Measurements from ENCODE around the gene CD177. TPM values are rescaled to one million over a fixed set of nuclear protein-coding genes. Genes with fewer than 3 reads are reported as not detected.
"Not testable (repeated sequence)": the region's sequence is repeated elsewhere in the genome, so short reads cannot be mapped to it uniquely, and the experiment has no call there.

CD177 gene
- total RNA-seq, 4 donors from 2014 or later: 0.24 to 1.3 (median 1.1) TPM; not detected in 1

DNA sequence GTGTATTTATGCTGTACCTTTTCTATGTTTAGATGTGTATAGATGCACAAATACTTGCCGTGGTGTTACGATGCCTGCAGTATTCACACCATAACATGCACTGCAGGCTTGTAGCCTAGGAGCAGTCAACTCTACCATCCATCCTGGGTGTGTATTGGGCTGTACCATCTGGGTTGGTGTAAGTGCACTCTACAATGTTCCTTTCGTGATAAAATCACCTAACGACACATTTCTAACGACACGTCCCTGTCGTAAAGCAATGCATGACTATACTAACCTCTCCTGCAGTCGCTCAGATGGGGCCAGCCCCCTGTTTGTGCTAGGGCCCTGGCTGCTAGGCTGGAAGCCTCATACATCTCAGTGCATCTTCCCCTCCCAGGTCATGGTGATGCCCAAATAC is 18.4 kb downstream of the CD177 start:
- Histone ChIP-seq H3K9me3 (no peaks in the 10 kb centered on the region), H3K4me1 (no peaks in the 10 kb centered on the region), H3K27me3 (no peaks in the 10 kb centered on the region), H3K4me3 (no peak overlapping the region), H3K36me3 (no peaks in the 10 kb centered on the region), H3K27ac (no peak overlapping the region)
- TF ChIP-seq POLR2A (IDR thresholded peaks at IDR 0.05): no peak
- TF ChIP-seq, protein P1, sequence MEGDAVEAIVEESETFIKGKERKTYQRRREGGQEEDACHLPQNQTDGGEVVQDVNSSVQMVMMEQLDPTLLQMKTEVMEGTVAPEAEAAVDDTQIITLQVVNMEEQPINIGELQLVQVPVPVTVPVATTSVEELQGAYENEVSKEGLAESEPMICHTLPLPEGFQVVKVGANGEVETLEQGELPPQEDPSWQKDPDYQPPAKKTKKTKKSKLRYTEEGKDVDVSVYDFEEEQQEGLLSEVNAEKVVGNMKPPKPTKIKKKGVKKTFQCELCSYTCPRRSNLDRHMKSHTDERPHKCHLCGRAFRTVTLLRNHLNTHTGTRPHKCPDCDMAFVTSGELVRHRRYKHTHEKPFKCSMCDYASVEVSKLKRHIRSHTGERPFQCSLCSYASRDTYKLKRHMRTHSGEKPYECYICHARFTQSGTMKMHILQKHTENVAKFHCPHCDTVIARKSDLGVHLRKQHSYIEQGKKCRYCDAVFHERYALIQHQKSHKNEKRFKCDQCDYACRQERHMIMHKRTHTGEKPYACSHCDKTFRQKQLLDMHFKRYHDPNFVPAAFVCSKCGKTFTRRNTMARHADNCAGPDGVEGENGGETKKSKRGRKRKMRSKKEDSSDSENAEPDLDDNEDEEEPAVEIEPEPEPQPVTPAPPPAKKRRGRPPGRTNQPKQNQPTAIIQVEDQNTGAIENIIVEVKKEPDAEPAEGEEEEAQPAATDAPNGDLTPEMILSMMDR (IDR thresholded peaks at IDR 0.05): no peak
- intact Hi-C loops (cut with DNase I; ENCODE audit: low total_unique reads): no loop called here
- no peak for DNase-seq

DNA sequence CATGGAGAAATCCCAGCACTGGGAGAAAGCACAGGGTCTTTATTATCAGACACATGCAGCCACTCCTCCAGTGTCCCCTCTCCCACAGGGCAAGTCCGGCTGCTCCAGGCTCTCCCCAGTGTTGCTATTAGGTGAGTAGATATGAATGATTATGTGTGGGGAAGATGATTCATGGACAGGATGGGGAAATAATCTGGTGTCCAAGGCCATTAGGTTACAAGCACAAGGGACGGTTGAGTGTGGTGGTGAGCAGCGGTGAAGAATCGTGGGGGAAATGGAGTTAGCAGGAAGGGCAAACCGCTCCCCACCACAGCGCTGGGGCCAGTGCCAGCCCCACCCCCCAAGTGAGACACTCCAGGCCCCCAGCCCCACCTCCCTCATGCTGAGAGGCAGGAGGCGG is 19.0 kb downstream of the CD177 start:
- no peaks in the 10 kb centered on the region for H3K36me3 ChIP-seq
- intact Hi-C loops (cut with DNase I; ENCODE audit: low total_unique reads): no loop called here
- TF ChIP-seq, protein P1 (IDR thresholded peaks at IDR 0.05): no peak
- no peak for TF ChIP-seq POLR2A (IDR thresholded peaks at IDR 0.05)
- no peaks in the 10 kb centered on the region for H3K4me1 ChIP-seq
- no peak overlapping the region for H3K4me3 ChIP-seq
- H3K27me3 ChIP-seq: no peaks in the 10 kb centered on the region
- no peak for DNase-seq
- H3K9me3 ChIP-seq: no peaks in the 10 kb centered on the region
- H3K27ac ChIP-seq: no peak overlapping the region

DNA sequence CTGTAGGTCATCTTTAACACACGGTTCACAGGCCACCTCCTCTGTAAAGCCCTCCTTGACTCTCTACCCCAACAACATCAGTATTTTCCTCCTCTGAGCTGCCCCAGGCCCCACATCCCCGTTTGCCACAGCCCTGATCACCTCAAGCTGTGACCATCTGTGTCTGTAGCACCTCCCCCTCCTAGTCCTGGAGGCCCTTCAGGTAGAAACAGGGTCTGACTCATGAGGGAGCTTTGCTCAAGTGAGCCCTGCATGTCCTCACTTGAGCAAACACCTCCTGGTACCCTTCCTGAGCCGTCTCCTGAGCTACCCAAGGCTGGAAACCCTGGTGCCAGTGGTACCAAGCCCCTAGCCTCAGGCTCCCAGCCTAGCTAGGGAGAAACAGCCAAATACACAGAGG is 24.1 kb downstream of the CD177 start:
- intact Hi-C loops (cut with DNase I; ENCODE audit: low total_unique reads); H3K4me3 ChIP-seq; DNase-seq; H3K27me3 ChIP-seq; H3K9me3 ChIP-seq; H3K4me1 ChIP-seq; H3K27ac ChIP-seq; H3K36me3 ChIP-seq: not testable (repeated sequence)

DNA sequence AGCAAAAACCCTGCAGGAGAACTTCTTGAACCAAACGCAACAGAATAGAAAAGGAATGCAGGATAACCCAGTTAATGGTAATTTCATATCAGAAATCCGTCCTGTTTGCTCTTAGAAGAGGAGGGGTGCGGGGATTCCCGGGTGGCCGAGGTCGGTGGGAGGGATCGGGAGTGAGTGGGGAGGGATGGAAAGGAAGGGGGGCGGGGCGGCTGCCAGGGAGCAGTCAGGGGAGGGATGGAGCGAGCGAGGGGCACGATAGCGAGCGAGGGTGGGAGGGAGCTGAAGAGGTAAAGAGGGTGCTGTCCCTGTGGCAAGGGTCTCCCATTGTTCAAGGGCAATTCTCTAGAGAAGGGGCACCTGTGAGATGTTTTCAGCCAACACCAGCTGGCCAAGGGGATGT is 26.5 kb downstream of the CD177 start:
- Histone ChIP-seq H3K4me3 (no peak overlapping the region), H3K9me3 (no peaks in the 10 kb centered on the region), H3K27ac (no peak overlapping the region), H3K27me3 (no peaks in the 10 kb centered on the region), H3K4me1 (no peaks in the 10 kb centered on the region), H3K36me3 (no peaks in the 10 kb centered on the region)
- TF ChIP-seq POLR2A (IDR thresholded peaks at IDR 0.05): no peak
- TF ChIP-seq, protein P1 (IDR thresholded peaks at IDR 0.05): no peak
- DNase-seq: no peak
- intact Hi-C loops (cut with DNase I; ENCODE audit: low total_unique reads): no loop called here

DNA sequence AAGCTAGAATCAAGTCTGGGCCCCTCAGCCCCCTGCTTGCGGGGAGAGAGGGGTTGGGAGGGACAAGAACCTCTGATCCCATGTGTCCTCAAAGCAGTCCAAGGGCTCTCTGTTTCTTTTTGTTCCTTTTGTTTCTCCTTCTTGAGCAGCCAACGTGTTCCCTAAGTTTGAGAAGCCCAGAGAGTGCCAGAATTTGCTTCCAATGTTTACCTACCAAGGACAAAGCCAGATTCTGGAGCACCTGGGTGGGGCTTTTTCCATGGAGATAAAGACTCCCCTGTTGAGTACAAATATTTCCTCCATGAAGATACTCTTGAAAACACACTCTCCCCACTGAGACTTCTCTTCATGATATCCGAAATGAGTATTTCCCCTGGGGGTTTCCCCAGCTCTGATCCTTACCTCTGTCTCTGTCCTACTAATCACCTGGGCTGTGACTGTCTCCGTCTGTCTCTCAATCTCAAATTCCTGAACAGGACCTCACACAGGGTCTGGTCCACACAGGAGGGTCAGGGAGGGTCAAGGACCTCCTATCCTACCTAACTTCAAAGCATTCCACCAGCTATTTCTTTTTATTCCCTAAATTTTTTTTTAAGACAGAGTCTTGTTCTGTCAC is 27.4 kb downstream of the CD177 start:
- DNase-seq: no peak
- H3K4me1 ChIP-seq: no peaks in the 10 kb centered on the region
- intact Hi-C loops (cut with DNase I; ENCODE audit: low total_unique reads): no loop called here
- TF ChIP-seq, protein P1 (IDR thresholded peaks at IDR 0.05): no peak
- TF ChIP-seq POLR2A (IDR thresholded peaks at IDR 0.05): no peak
- H3K9me3 ChIP-seq: no peaks in the 10 kb centered on the region
- no peak overlapping the region for H3K4me3 ChIP-seq
- H3K27me3 ChIP-seq: no peaks in the 10 kb centered on the region
- no peaks in the 10 kb centered on the region for H3K36me3 ChIP-seq
- H3K27ac ChIP-seq: no peak overlapping the region

DNA sequence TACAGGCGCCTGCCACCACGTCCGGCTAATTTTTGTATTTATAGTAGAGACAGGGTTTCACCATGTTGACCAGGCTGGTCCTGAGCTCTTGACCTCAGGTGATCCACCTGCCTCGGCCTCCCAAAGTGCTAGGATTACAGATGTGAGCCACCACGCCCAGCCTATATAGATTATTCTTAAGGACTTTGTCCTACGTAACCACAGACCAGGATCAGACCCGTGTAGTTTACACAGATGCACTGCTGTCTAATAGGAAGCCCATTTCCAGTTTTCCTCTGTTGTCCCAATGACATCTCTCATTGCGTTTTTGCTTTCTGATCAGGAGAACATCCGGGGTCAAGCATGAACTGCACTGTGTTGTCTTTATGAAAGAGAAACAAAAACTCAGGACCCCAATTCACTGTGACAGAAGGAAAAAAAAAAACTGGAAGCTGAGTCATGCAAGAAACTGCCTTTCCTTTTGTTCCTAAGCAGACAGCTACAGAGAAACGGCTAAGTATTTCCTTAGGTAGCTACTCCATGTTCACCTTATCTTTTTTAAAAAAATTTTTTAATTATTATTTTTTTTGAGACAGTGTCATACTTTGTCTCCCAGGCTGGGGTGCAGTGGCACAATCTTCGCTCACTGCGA is 29.2 kb downstream of the CD177 start:
- H3K9me3 ChIP-seq; H3K36me3 ChIP-seq; H3K27ac ChIP-seq; intact Hi-C loops (cut with DNase I; ENCODE audit: low total_unique reads); DNase-seq; H3K4me1 ChIP-seq; H3K27me3 ChIP-seq; H3K4me3 ChIP-seq: not testable (repeated sequence)

DNA sequence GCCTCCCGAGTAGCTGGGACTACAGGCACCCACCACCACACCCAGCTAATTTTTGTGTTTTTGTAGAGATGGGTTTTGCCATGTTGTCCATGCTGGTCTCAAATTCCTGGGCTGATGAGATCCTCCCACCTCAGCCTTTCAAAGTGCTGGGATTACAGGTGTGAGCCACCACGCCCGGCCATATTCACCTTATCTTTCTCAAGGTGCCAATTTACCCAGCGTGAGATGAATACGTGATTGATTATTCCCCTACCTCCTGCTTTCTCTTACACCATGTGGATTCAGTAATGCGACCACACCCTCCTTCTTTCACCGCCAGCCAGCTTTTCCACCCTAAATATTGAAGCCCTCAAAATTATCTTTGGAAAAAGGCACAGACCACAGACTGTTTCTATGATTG is 29.8 kb downstream of the CD177 start:
- intact Hi-C loops (cut with DNase I; ENCODE audit: low total_unique reads); H3K9me3 ChIP-seq; H3K27ac ChIP-seq; H3K27me3 ChIP-seq; H3K36me3 ChIP-seq; H3K4me3 ChIP-seq; DNase-seq; H3K4me1 ChIP-seq: not testable (repeated sequence)

DNA sequence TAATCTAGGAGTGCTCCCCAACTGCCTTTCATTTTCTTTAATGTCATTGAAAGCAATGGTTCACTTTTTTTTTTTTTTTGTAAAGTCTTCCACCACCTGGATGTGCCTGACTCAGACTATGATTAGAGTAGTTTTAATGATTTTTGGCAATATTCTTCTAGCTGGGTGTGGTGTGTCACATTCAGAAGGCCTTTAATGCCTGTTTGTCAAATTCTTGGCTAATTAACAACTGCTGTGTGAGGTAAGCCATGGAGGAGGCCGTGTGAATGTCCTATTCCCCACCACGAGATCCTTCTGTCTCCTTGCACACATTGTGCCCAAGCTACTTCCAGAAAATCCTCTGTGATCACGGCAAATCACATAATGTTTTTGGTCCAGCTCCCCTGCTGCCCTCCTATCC is 30.3 kb downstream of the CD177 start:
- H3K4me3 ChIP-seq; H3K27me3 ChIP-seq; H3K4me1 ChIP-seq; H3K9me3 ChIP-seq; DNase-seq; intact Hi-C loops (cut with DNase I; ENCODE audit: low total_unique reads); H3K36me3 ChIP-seq; H3K27ac ChIP-seq: not testable (repeated sequence)

DNA sequence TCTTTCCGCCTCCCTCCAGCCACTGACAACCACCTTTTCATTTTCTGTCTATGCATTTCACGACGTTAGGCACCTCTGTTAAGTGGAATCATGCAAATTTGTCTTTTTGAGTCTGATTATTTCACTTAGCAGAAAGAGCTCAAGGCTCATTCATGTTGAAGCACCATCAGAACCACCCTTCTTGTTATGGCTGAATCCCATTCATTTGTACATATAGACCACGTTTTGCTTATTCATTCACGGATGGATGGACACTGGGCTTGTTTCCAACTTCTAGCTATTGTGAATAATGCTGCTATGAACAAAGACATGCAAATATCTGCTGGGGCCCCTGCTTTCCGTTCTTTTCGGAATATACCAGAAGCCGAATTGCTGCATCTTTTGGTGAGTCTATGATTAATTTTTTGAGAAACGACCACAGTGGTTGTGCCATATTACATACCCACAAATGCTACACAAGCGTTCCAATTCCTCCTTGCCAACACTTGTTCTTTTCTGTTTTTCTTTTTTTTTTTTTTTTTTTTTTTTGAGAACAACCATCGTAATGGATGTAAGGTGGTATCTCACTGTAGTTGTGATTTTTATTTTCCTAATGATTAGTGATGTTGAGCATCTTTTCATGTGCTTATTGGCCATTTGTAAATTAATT is 37.5 kb downstream of the CD177 start:
- H3K36me3 ChIP-seq; DNase-seq; intact Hi-C loops (cut with DNase I; ENCODE audit: low total_unique reads); H3K27me3 ChIP-seq; H3K9me3 ChIP-seq; H3K4me3 ChIP-seq; H3K27ac ChIP-seq; H3K4me1 ChIP-seq: not testable (repeated sequence)

Data from uterus (tissue), 4 donors.